Stimulated activated CD8-positive, alpha-beta memory T cell treated with anti-CD3 and anti-CD28 coated beads, Interleukin-7, amount 100 ng/mL, for 1 hour (primary cell): Measurements from ENCODE around the gene KRT31.
"Not testable (repeated sequence)": the region's sequence is repeated elsewhere in the genome, so short reads cannot be mapped to it uniquely, and the experiment has no call there.

ENCODE experiments used
- DNase-seq, 2 donors: peaks; one replicate each; pipeline ENCODE4 v3.0.0-alpha.2; 2020; ENCODE audit warnings: low read depth in 2 of 2

Gene KRT31

DNA sequence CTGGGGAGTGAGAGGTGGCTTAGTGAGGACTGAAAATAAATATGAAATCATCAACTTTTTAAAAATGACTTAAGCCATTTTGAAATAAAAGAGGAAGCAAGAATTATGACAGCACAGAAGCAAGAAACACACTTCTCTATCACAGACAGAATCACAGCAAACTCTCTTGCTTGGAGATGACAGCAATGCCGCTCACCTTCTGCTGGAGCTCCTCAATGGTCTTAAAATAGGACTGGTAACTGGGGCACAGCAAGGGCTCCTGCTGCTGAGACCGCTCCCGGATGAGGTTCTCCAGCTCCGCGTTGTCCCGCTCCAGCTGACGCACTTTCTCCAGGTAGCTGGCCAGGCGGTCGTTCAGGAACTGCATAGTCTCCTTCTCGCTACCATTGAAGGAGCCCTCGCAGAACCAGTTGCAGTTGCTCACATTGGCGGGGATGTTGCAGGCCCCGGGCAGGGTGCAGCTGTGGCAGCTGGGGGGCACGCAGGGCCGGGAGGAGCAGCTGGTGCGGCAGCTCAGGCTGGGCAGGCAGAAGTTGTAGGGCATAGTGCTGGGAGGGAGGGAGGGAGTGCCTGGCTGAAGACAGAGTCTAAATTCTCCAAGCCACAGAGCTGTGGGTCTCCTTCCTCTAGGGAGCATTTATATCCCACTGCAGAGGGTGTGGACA is at the start of gene KRT31:
KRT31 (minus strand) TSS at position 613 of the 665 bp plus-strand sequence; CDS start at position 544, 69 bp downstream.
- no peak for DNase-seq

DNA sequence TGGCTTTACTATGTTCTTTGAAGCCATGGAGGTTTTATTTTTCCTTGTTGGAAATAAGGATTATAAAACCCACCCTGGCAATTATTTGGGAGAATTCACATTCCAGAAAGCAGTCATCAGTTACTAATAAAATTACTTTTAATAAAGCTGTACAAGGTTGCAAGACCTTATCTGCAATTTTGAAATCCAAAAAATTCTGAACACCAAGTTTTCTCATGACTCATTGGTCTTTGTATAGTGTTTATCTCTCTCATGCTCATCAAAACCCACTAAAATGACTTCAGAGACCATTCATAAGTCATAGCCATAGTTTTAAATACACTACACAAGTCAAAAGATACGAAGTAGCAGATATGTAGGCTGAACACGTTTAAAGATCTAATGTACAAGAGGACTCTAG is 49.4 kb upstream of the KRT31 start:
- no peak for DNase-seq

DNA sequence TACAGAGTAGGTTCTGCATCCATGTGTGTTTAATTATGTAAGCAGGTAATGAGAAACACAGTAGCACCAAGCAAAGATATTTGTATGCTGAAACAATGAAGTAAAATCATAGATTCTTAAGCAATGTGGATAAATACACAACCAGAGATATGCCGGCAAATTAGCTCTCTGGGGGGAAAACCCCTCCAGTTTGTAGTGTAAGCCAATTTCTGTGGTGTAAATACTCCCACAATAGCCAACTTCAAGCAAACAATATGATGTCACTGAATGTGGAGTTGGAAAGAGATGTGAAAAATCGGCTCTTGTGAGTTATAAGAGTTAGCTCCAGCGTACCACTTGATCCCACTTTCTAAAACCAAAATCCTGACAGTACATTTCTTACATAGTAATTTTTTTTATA is 47.2 kb upstream of the KRT31 start:
- no peak for DNase-seq

DNA sequence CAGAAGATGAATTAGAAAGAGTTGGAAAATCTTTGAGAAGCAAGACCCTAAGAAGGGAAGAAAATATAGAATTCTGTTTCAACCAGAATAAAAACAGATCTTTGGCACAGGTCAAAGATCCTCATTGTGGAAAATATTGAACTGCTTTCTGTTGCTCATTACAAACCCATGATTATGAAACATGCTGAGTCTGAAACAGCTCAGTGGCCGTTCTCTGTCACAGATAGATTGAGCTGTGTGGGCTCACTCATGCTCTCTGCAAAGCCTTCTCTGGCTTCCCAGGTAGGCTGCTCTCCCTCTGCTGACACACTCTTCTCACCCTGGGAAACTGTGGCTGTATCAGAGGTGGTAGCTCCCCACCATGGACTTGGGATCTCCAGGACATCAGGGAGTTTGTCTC is 46.8 kb upstream of the KRT31 start:
- no peak for DNase-seq

DNA sequence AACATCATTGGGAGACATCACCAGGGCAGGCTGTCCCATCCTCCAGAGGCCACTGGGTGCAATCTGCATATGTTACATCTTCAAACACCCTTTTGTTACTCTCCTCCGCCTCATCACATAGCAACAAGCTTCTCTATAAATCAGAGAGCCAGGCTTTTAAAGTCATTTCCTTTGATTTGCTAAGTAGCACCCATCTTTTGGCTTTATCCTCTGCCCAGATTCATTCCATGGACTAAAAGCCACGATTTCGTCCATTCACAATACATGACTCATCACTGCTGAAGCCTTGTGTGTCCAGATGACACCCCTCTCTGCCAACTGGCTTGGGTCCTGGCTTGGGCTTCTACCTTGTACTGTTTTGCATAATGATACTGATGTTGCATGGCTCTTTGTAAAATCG is 45.3 kb upstream of the KRT31 start:
- DNase-seq = no peak

DNA sequence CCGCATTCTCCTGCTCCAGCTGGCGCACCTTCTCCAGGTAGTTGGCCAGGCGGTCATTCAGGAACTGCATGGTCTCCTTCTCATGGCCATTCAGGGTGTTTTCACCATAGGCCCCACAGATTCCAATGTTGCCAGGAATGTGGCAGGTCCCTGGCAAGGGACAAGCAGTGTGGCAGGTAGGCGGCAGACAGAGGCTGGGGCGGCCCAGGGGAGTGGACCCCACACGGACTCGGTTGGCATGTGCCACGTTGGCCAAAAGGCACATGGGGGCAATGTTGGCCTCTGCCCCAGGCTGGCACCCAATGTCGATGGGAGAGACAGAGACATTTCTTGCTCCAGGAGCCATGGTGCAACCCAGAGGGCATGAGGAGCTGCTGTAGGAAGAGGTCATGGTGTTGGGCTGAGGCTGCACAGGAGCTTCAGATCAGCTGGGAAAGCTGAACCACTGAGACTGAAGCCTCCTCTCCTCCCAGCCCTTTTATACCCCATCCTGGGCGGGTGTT is 43.2 kb upstream of the KRT31 start, which contains the start of gene KRT38:
KRT38 (minus strand) TSS at position 453 of the 503 bp plus-strand sequence; CDS start at position 391, 62 bp downstream.
- DNase-seq = no peak

DNA sequence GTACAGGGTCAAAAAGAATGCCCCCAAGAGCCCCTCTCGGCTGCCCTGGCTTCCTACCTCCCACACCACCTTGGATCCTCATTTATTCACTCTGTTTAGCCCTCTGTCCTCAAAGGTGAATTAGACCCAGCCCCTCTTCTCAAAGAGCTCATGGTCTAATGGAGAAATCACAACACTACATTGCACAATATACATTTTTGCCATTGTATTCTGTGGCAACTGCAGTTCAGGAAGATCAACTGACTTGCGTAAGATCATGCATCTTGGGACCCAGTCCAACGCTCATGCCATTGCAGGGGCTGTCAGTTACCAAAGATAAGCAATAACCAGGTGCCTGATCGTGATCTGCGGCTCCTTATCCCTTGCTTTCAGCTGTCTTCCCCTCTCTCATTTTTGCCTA is 42.0 kb upstream of the KRT31 start:
- DNase-seq = no peak

DNA sequence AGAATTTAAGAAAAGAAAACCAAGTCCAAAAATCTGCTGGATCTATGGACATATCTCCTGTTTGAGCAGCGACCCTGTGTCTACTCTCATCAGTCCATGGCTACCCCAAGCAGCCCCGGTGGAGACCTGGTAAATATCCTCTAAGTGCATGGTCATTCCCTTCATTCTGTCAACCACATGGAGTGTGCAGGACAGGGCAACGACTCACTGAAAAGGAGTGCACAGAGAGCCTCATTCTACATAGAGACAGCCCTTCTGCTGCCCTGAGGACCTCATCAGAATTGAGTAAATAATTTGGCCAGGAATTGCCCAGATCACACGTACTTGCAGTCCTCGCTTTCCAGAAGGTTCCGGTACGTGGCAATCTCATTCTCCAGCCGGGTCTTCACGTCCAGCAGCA is 40.4 kb upstream of the KRT31 start:
- no peak for DNase-seq

DNA sequence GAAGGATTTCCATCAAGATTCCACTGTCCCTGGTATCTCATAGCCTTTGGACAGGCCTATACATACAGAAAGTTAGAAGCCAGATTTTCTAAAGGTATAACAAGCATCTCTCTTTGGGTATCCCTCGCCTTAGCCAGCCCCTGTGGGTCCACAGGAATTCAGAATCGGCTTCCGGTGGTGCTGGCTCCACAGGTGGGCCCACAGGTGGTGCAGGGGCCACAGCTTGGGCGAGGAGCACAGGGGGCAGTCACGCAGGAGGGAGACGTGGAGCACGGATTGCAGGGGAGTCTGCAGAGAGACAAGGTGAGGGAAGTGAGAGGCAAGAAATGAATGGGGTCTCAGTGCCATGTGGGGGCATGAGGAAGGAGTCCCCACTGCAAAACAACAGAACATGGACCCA is 39.8 kb upstream of the KRT31 start:
- no peak for DNase-seq

DNA sequence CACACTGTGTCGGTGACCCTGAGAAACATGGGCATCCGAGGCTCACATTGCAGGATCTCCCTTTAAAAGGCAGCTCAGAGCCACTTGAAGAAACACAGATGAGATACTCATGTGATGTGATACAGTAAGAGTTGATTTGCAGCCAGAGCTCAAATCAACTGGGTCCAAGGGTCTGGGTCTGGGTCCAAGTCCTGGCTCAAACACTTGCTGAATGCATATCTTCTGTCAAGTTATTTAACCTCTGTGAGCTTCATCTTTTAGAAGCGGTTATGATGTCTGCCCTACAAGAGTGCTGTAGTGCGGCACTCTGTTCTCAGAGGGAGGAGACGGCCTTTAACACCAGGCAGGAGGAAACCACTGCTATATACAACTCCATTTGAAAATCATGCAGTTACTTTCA is 37.0 kb upstream of the KRT31 start:
- no peak for DNase-seq

DNA sequence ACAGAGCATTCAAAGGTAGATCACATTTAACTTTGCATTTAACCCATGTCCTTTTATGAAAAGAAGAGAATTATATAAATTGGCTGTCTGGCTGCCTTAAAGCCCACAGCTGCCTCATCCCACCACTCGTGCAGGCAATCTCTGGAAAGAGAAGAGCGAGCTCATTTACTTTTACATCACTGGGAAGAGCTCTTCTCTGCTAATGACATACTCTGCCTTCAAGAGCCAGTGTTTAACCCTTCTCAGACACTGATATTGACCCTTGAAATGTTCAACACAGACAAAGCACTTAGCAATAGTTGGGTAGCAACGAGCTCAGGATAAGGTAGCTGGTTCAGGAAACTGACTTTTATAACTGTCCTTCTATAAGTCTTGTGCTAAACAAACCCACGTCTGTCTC is 36.6 kb upstream of the KRT31 start:
- no peak for DNase-seq

DNA sequence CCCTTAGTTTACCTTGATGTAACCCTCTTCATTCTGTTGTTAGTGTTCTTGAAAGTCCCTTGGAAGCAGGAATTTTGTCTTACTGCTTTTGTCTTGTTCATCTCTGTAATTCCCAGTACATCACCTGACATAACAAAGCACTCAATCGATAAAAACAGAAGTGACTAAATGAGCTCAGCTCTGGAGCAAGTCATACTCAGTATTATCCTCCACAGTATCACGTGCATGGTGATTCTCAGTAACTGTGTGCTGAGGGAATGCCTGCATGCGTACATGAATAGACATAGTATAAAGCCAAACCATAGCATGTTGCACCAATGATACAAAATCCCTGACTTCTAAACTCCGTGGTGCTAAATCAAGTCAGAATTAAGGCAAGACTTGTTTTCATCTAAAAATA is 36.2 kb upstream of the KRT31 start:
- DNase-seq = no peak

DNA sequence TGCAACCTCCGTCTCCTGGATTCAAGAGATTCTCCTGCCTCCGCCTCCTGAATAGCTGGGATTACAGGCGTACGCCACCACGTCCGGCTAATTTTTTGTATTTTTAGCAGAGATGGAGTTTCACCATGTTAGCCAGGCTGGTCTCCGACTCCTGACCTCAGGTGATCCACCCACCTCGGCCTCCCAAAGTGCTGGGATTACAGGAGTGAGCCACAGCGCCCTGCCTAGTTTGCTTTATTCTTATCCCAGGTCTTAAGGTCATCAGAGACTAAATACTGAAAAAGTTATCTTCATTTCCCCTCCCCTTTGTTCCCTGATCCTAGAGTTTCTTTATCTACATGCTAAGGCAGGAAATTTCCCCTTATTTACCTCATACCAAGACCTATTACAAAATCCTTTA is 33.0 kb upstream of the KRT31 start:
- not testable (repeated sequence) for DNase-seq

DNA sequence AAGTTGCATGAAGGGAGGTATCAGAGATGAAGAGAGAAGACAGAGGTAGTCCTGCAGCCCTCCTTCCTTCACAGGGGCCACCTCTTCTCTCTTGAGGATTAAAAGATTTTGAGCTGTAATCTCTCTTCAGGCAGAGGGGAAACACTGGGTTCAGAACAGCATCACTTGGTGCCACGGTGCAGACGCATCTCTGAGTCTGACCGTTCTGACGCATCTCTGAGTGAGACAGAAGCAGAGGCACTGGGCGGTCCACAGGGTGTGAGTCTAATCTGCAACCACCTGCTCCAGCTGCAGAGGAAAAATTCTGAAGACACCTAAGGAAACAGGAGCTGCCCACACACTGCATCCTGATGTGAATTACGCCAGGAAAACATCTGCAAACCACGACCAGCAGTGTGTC is 32.3 kb upstream of the KRT31 start:
- DNase-seq = no peak

DNA sequence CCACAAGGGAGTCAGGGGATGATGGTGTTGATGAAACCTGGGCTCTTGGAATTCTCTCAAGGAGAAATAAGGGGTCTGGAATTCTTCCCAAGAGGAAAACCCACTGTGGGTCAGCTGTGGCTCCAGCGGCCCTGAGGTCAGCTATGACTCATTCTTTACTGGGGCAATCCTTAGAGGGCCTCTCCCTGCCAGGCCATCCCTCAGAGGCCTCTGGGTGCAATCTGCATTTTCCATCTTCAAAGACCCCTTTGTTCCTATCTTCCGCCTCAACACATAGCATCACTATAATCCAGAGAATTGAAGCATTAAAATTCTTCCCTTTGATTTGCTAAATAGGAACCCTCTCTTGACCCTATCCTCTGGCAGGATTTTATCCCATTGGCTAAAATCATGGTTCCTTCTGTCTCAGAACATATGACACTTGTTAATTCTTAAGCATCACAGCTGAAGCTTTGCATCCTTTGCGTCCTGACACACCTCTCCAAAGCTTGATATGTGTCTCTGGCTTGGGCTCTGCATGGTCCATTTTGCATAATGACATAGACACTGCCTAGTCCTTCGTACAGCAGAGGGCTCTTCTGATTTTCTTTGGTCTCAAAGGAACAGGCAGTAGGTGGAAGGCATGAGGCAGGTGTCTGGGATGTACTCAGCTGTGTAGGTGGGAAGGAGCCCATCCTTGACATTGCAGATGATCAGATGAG is 31.3 kb upstream of the KRT31 start:
- DNase-seq = no peak

DNA sequence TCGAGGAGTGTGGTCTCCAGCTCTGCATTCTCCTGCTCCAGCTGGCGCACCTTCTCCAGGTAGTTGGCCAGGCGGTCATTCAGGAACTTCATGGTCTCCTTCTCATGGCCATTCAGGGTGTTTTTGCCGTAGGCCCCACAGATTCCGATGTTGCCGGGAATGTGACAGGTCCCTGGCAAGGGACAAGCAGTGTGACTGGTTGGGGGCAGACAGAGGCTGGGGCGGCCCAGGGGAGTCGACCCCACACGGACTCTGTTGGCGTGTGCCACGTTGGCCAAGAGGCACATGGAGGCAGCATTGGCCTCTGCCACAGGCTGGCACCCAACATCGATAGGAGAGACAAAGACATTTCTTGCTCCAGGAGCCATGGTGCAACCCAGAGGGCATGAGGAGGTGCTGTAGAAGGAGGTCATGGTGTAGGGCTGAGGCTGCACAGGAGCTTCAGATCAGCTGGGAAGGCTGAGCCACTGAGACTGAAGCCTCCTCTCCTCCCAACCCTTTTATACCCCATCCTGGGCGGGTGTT is 26.8 kb upstream of the KRT31 start, which contains the start of gene KRT37:
KRT37 (minus strand) TSS at position 475 of the 525 bp plus-strand sequence; CDS start at position 413, 62 bp downstream.
- DNase-seq = no peak

DNA sequence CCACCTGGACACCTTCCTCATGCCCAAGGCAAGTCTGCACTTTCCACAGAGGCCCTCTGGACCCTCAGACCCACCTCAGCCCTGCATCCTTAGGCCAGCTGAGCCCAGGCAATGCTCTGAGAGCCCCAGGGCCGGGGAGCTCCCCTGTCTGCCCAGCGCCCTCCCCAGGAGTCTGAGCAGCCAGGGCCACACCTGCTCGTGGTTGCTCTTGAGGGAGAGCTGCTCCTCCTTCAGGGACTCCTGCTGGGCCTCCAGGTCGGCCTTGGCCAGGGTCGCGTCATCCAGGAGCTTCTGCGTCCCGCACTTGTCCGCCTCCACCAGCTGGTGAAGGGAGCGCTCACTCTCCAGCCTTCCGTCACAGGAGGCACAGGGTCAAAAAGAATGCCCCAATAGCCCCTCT is 25.2 kb upstream of the KRT31 start:
- DNase-seq = not testable (repeated sequence)

DNA sequence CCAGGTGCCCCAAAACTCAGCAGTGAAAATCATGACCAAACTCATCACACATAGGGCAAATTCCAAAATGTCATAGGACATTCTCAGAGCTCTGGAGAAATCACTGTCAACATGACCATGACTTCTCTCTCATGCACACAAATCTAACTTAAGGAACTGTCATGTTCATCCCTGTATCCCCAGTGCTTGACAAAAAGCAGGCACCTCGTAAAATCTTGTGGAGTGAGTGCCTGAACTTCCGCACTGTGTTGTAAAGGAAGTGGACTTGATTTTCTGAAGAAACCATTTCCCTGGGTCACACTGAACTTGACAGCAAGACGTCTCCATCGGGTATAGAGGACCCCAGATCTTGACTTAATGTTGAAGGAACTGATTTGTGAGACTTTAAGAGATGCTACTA is 24.2 kb upstream of the KRT31 start:
- no peak for DNase-seq

DNA sequence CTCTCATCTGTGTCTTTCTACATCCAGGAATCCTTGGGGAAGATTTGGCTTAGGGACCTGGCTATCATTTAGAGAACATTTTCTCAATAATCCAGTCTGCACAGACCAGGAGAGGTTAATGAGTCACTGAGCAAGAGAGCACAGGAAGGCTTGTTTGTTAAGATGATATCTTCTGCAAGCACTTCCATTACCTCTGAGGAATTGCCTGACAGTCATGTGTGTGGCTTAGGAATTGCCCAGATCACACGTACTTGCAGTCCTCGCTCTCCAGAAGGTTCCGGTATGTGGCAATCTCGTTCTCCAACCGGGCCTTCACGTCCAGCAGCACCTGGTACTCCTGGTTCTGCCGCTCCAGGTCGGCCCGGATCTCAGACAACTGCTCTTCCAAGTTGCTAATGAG is 23.7 kb upstream of the KRT31 start:
- no peak for DNase-seq

DNA sequence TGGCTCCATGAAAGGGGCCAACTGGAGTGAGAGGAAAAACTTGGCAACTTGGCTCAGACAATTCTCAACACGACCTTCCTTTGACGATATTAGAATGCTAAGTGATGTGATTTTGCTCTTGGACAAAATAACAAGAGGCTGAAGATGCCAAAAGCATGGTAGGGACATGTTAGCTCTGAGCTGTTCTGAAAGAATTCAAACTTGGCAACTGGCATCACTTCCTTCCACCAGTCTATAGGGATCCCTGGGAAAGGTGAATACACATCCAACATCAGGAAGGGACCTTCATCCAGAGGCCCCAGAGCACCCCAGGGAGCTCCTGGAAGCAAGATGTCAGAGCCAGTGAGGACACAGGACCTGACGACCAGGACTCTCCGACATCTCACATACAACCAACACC is 22.7 kb upstream of the KRT31 start:
- no peak for DNase-seq

DNA sequence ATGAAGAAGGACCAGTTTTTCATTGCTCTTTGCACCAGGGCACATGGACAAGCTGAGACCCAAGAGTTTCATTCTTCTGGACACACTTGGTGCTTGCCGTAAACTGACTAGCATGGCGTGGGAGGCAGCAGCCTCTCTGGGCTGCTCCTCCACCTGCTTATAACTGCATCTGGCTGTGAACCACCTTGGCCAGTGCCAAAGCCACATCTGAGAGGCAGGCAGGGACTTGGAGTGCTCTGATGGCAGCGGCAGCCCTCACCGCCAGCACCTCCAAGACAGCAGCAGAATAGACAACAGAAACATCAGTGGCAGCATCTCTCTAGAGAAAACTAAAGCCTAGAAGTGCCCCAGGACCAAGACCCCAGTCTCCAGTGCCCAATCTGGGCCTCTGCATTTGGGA is 22.3 kb upstream of the KRT31 start:
- DNase-seq = no peak

DNA sequence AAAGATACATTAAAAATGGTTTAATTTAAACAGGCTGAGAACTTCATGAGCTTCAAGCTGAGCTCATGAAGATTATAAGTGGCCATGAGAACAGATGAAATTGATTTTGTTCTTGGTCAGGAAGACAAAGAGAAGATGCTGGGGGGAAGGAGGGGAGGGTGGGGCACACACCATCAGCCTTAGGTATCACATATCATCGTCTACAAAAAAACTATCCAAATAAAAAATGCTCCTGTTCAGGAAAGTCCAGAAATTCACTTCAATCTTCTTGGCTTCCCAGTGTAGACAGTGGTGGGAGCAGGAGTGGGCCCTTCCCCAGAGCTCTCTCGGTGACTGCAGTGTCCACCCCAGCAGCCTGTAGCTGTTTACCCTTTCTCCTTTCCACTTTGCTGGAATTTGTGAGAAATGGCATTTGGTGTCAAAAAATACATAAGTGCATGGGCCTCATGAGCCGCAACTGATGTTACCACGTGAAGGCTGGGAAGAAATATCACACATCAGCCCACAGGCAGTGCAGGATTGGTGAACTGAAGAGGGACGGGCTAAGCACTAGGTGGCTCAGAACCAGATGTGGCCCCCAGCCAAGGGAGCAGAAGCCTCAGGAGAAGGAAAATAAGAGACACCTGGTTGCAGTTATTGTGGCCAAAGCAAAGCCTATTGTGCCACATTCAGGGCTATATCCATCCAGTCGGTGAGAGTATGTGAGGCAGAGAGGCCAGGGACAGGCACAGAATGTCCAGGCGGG is 20.9 kb upstream of the KRT31 start:
- DNase-seq = no peak
